WTC11 (cell line): ENCODE data around the gene TENT4B. TPM values are rescaled to one million over a fixed set of nuclear protein-coding genes. Genes with fewer than 3 reads are reported as not detected.

Experiments
- ATAC-seq: fragments of 200-7000 bp; cut with Tn5 transposase; 2 replicates; pipeline ENCODE4 v1.10.0; 2021; ENCODE audit warnings: mild to moderate bottlenecking, moderate library complexity
- CTCF ChIA-PET: fragments of 300-600 bp; sonication (Branson Sonifier 250); formaldehyde crosslinking; loops from one replicate; lab custom pipeline; 2021; ENCODE audit warnings: antibody characterized with exemption; lab: Charles Lee
- POLR2A ChIA-PET: fragments of 350-600 bp; sonication (Branson Sonifier 250); formaldehyde crosslinking; loops from one replicate; lab custom pipeline; 2021; ENCODE audit warnings: antibody characterized with exemption; lab: Charles Lee
- DNase-seq: peaks from one replicate; pipeline ENCODE4 v3.0.0; 2021; ENCODE audit warnings: low spot score
- H3K27ac Mint-ChIP-seq: 2 replicates; pipeline ENCODE4 v1.8.0; 2021; ENCODE audit warnings: mixed read lengths
- H3K27me3 Mint-ChIP-seq: 2 replicates; pipeline ENCODE4 v1.8.0; 2021; ENCODE audit warnings: low read depth, mild to moderate bottlenecking, moderate library complexity, mixed read lengths
- H3K36me3 Mint-ChIP-seq: 2 replicates; pipeline ENCODE4 v1.8.0; 2021; ENCODE audit warnings: mixed read lengths
- H3K4me1 Mint-ChIP-seq: 2 replicates; pipeline ENCODE4 v1.8.0; 2022; ENCODE audit warnings: mixed read lengths
- H3K4me3 Mint-ChIP-seq: 2 replicates; pipeline ENCODE4 v1.8.0; 2021; ENCODE audit warnings: mild to moderate bottlenecking, moderate library complexity, mixed read lengths
- H3K9me3 Mint-ChIP-seq: 2 replicates; pipeline ENCODE4 v1.8.0; 2021; ENCODE audit warnings: mixed read lengths
- ATF1 ChIP-seq: sonication (generic); formaldehyde crosslinking; IDR thresholded peaks from 2 replicates; pipeline ENCODE4 v1.8.1; 2023; ENCODE audit warnings: mild to moderate bottlenecking, moderate library complexity, missing genetic modification reagents
- CBFB ChIP-seq: sonication (generic); formaldehyde crosslinking; IDR thresholded peaks from 2 replicates; pipeline ENCODE4 v1.8.1; 2022; ENCODE audit warnings: mild to moderate bottlenecking, low read depth, missing genetic modification reagents
- ESRRA ChIP-seq: sonication (generic); formaldehyde crosslinking; IDR thresholded peaks from 2 replicates; pipeline ENCODE4 v1.8.1; 2022; ENCODE audit warnings: mild to moderate bottlenecking, missing genetic modification reagents, borderline replicate concordance
- FOXP1 ChIP-seq: sonication (generic); formaldehyde crosslinking; IDR thresholded peaks from 2 replicates; pipeline ENCODE4 v1.8.0; 2022; ENCODE audit warnings: missing genetic modification reagents, mild to moderate bottlenecking, moderate library complexity, borderline replicate concordance
- PRDM15 ChIP-seq: sonication (generic); formaldehyde crosslinking; IDR thresholded peaks from 2 replicates; pipeline ENCODE4 v1.8.0; 2022; ENCODE audit warnings: missing genetic modification reagents
- RELA ChIP-seq: sonication (generic); formaldehyde crosslinking; IDR thresholded peaks from 2 replicates; pipeline ENCODE4 v1.8.1; 2022; ENCODE audit warnings: missing genetic modification reagents, mild to moderate bottlenecking, borderline replicate concordance
- RORB ChIP-seq: fragments of 250-450 bp; sonication (Bioruptor Pico); IDR thresholded peaks from 2 replicates; pipeline ENCODE4 v1.9.0; 2021; ENCODE audit warnings: mild to moderate bottlenecking
- TEAD1 ChIP-seq: sonication (generic); formaldehyde crosslinking; IDR thresholded peaks from 2 replicates; pipeline ENCODE4 v1.8.0; 2022; ENCODE audit warnings: mild to moderate bottlenecking, missing genetic modification reagents
- TEAD4 ChIP-seq: sonication (generic); formaldehyde crosslinking; IDR thresholded peaks from 2 replicates; pipeline ENCODE4 v1.8.0; 2022; ENCODE audit warnings: mild to moderate bottlenecking, missing genetic modification reagents
- USF2 ChIP-seq: sonication (generic); formaldehyde crosslinking; IDR thresholded peaks from 2 replicates; pipeline ENCODE4 v1.8.1; 2023; ENCODE audit warnings: mild to moderate bottlenecking, missing genetic modification reagents, moderate library complexity
- ZNF121 ChIP-seq: sonication (generic); formaldehyde crosslinking; IDR thresholded peaks from 2 replicates; pipeline ENCODE4 v1.8.0; 2023; ENCODE audit warnings: missing genetic modification reagents
- ZNF281 ChIP-seq: sonication (generic); formaldehyde crosslinking; IDR thresholded peaks from 2 replicates; pipeline ENCODE4 v1.8.0; 2023; ENCODE audit warnings: mild to moderate bottlenecking, missing genetic modification reagents
- ZNF416 ChIP-seq: fragments of 250-450 bp; sonication (Bioruptor Pico); IDR thresholded peaks from 2 replicates; pipeline ENCODE4 v1.9.0; 2021; ENCODE audit warnings: mild to moderate bottlenecking, inconsistent platforms
- ZNF532 ChIP-seq: fragments of 250-450 bp; sonication (Bioruptor Pico); IDR thresholded peaks from 2 replicates; pipeline ENCODE4 v1.9.0; 2021; ENCODE audit warnings: mild to moderate bottlenecking, borderline replicate concordance
- total RNA-seq: library from RNA; stranded (reverse); gene quantifications from 3 replicates; pipeline ENCODE4 v1.2.3, GENCODE V29; 2021

TENT4B gene
- total RNA-seq, 1 experiment from 2014 or later, result 14.3 TPM

GRCh38 chr16:50185005-50185505 lies 31.9 kb downstream of the TENT4B start:
- H3K27ac Mint-ChIP-seq, result peak overlapping the region; percentile 48; the same call in 1 of the 2 replicates
- no peak for TF ChIP-seq ZNF532
- TF ChIP-seq PRDM15 (CRISPR knock-in tag), result no peak
- no peak for TF ChIP-seq ATF1
- TF ChIP-seq RELA (CRISPR knock-in tag), result no peak
- no peak for TF ChIP-seq CBFB
- TF ChIP-seq ZNF416 (CRISPR knock-in tag), result no peak
- TF ChIP-seq FOXP1 (CRISPR knock-in tag), result no peak
- no peak for TF ChIP-seq USF2 (CRISPR knock-in tag)
- no peak for TF ChIP-seq RORB (CRISPR knock-in tag)
- TF ChIP-seq TEAD4 (CRISPR knock-in tag), result no peak
- TF ChIP-seq TEAD1 (CRISPR knock-in tag), result no peak
- no peak overlapping the region for H3K4me3 Mint-ChIP-seq
- ChIA-PET CTCF (interaction anchor here (1.4 kb wide), 1 partner anchor 25 kb away, joined by 5 read pairs; no protein-coding TSS in a partner anchor), POLR2A (interaction anchor here (0.6 kb wide), 1 partner anchor 9 kb away, joined by 4 read pairs; no protein-coding TSS in a partner anchor)
- DNase-seq (no peak), ATAC-seq (no peak)
- peaks cover 18% of the 10 kb centered on the region for H3K4me1 Mint-ChIP-seq
- no peaks in the 10 kb centered on the region for H3K27me3 Mint-ChIP-seq
- no peaks in the 10 kb centered on the region for H3K36me3 Mint-ChIP-seq
- H3K9me3 Mint-ChIP-seq, result no peaks in the 10 kb centered on the region

- peaks cover 21% of the 10 kb centered on the region for H3K4me1 Mint-ChIP-seq
- CTCF ChIA-PET, result interaction anchor here (1.3 to 4.0 kb wide), 2 partner anchors 22 to 52 kb away, joined by 3 to 14 read pairs; no protein-coding TSS in a partner anchor
- H3K27ac Mint-ChIP-seq, result no peak overlapping the region
- no peak for DNase-seq
- TF ChIP-seq ZNF121 (CRISPR knock-in tag) (peak; percentile 89; the same call in 1 of the 2 replicates), ZNF281 (CRISPR knock-in tag) (no peak), ESRRA (CRISPR knock-in tag) (no peak)
- no peak for ATAC-seq
- POLR2A ChIA-PET, result no interaction called here
- H3K36me3 Mint-ChIP-seq, result no peaks in the 10 kb centered on the region
- H3K4me3 Mint-ChIP-seq, result no peak overlapping the region
- H3K9me3 Mint-ChIP-seq, result no peaks in the 10 kb centered on the region
- H3K27me3 Mint-ChIP-seq, result no peaks in the 10 kb centered on the region
Observed at GRCh38 chr16:50188619-50189136, 35.6 kb downstream of the TENT4B start.
